T-helper 17 cell (primary cell): Measurements from ENCODE around the gene CDCA4. TPM values are rescaled to one million over a fixed set of nuclear protein-coding genes. Genes with fewer than 3 reads are reported as not detected.

Experiments used
- ATAC-seq: fragments of 150-1000 bp; cut with Tn5 transposase; 2 replicates; pipeline ENCODE4 v1.10.0; 2021; ENCODE audit warnings: mild to moderate bottlenecking, moderate library complexity
- DNase-seq, 3 donors: peaks; one replicate each; pipeline versions ENCODE4 v3.0.0 to v3.0.0-alpha.2; 2020 to 2021
- H3K9me3 ChIP-seq: one replicate; pipeline ENCODE4 v1.7.0; 2013; ENCODE audit warnings: low read length, mild to moderate bottlenecking; ENCODE audit not compliant: control insufficient read depth, poor library complexity, severe bottlenecking
- H3K27ac Mint-ChIP-seq: one replicate; pipeline ENCODE4 v1.8.0; 2022; ENCODE audit warnings: mild to moderate bottlenecking, moderate library complexity, mixed read lengths
- H3K27me3 Mint-ChIP-seq: one replicate; pipeline ENCODE4 v1.8.0; 2022; ENCODE audit warnings: mixed read lengths
- H3K36me3 Mint-ChIP-seq: one replicate; pipeline ENCODE4 v1.8.0; 2022; ENCODE audit warnings: low read depth, mixed read lengths
- H3K4me1 Mint-ChIP-seq: one replicate; pipeline ENCODE4 v1.8.0; 2022; ENCODE audit warnings: mild to moderate bottlenecking, mixed read lengths
- H3K4me3 Mint-ChIP-seq: one replicate; pipeline ENCODE4 v1.8.0; 2022; ENCODE audit warnings: mild to moderate bottlenecking, moderate library complexity, mixed read lengths
- total RNA-seq, 4 donors: library from RNA in 2 of 4; stranded (reverse) in 2 of 4; gene quantifications; one replicate each; pipeline ENCODE4 v1.2.3 and lab custom pipeline; 2022 to 2026

Gene CDCA4
- total RNA-seq, 2 donors from 2014 or later, result 16.1 to 18.4 TPM

DNA sequence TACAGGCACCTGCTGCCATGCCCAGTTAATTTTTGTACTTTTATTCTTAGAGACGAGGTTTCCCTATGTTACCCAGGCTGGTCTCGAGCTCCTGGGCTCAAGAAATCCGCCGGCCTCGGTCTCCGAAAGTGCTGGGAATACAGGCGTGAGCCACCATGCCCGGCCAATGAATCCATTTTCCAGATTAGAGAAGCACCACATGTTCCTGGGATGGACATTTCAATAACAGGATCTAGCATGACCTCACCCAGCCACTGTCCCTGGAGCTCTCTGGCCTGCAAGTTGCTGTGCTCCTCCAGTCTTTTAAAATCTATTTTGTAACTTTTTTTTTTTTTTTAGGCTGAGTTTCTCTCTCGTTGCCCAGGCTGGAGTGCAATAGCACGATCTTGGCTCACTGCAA lies 42.2 kb upstream of the CDCA4 start:
- Mint-ChIP-seq H3K4me3 (peak overlapping the region; percentile 96), H3K27ac (peak overlapping the region; percentile 99), H3K27me3 (no peaks in the 10 kb centered on the region), H3K36me3 (no peaks in the 10 kb centered on the region), H3K4me1 (peaks cover 61% of the 10 kb centered on the region)
- no peak for DNase-seq
- no peaks in the 10 kb centered on the region for H3K9me3 ChIP-seq
- no peak for ATAC-seq

GRCh38 chr14:105062048-105062433 lies 41.2 kb upstream of the CDCA4 start:
- H3K9me3 ChIP-seq, result no peaks in the 10 kb centered on the region
- DNase-seq, result no peak
- Mint-ChIP-seq H3K27ac (peak overlapping the region; percentile 99), H3K4me1 (peaks cover 55% of the 10 kb centered on the region), H3K4me3 (peak overlapping the region; percentile 96), H3K36me3 (no peaks in the 10 kb centered on the region), H3K27me3 (no peaks in the 10 kb centered on the region)
- no peak for ATAC-seq

DNA sequence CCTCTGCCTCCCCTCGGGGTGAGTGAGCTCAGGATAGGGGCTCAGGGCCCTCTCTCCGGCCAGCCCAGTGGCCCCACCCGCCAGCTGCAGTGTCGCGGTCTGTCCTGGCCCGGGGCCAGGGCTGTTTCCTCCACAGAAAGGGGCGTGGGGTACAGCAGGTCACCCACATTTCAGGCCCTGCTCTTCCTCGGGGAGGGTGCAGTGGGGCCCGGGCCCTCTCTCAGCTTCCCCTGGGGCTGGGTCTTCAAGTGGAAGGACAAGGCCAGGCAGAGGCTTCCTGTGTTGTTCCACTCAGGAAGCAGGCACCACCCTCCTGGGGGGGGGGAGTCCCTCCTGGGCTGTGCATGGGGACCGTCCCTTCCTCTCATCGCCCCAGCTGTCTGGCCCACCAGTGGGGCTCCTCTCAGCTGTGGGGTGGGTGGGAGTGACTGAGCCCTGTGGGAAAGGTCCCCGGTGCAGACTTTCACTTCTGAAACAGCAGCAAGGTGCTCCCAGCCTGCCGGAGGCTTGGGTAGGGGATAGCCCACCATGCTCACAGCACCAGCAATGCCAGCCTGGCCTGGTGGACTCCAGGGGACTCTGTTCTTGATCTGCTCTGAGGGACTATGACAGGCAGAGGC lies 40.7 kb upstream of the CDCA4 start:
- peaks cover 54% of the 10 kb centered on the region for H3K4me1 Mint-ChIP-seq
- H3K9me3 ChIP-seq, result no peaks in the 10 kb centered on the region
- H3K4me3 Mint-ChIP-seq, result peak overlapping the region; percentile 96
- peak in 2 of 3 donors; percentile 39 to 54 for DNase-seq
- ATAC-seq, result no peak
- H3K27me3 Mint-ChIP-seq, result no peaks in the 10 kb centered on the region
- H3K36me3 Mint-ChIP-seq, result no peaks in the 10 kb centered on the region
- peak overlapping the region; percentile 99 for H3K27ac Mint-ChIP-seq

DNA sequence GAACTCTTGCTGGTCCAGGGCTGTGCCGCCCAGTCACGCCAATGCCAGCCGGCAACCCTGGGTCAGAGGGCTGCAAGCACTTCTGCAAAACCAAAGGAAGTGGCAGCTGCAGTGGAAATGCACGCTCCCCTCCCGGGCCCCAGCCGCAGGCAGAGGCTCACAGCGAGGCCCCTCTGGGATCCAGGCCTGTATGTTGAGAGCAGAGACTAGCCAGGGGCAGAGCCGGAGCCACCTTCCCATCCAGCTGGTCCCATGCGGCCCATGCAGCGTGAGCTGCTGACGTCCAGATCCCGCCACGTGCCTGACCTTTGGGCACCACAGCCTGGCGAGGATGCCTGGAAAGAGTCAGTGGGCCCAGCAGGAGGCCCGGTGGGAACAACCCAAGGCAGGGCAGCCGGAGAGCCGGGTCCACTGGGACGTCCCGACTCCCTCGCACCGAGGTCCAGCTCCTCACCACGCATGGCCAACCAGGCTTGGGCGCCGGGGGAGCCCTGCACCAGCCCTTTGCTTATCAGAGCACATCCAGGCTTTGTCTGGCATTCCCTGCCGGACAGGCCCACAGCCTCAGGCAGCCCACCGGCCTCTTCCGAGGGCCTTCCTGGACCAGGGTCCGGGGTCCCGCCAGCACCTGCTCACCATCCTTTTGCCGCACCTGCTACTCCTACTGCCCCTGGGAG lies 40.0 kb upstream of the CDCA4 start:
- Mint-ChIP-seq H3K4me1 (peaks cover 49% of the 10 kb centered on the region), H3K4me3 (peak overlapping the region; percentile 96)

GRCh38 chr14:105059925-105060565 lies 39.2 kb upstream of the CDCA4 start:
- no peaks in the 10 kb centered on the region for H3K9me3 ChIP-seq
- ATAC-seq, result no peak
- Mint-ChIP-seq H3K36me3 (peaks cover 3% of the 10 kb centered on the region), H3K4me3 (peak overlapping the region; percentile 96), H3K27ac (peak overlapping the region; percentile 99), H3K4me1 (peaks cover 46% of the 10 kb centered on the region), H3K27me3 (no peaks in the 10 kb centered on the region)
- no peak for DNase-seq

More for the DNA sequence above, 40.0 kb upstream of the CDCA4 start:
- Mint-ChIP-seq H3K27ac (peak overlapping the region; percentile 99), H3K27me3 (no peaks in the 10 kb centered on the region), H3K36me3 (no peaks in the 10 kb centered on the region)
- no peaks in the 10 kb centered on the region for H3K9me3 ChIP-seq
- ATAC-seq (no peak), DNase-seq (no peak)

GRCh38 chr14:105059035-105059924 lies 38.4 kb upstream of the CDCA4 start:
- H3K4me1 Mint-ChIP-seq, result peaks cover 42% of the 10 kb centered on the region
- H3K9me3 ChIP-seq, result no peaks in the 10 kb centered on the region
- peak; percentile 63 for ATAC-seq
- no peaks in the 10 kb centered on the region for H3K27me3 Mint-ChIP-seq
- H3K4me3 Mint-ChIP-seq, result peak overlapping the region; percentile 96
- peaks cover 3% of the 10 kb centered on the region for H3K36me3 Mint-ChIP-seq
- peak overlapping the region; percentile 99 for H3K27ac Mint-ChIP-seq
- DNase-seq, result peak in 1 of 3 donors; percentile 56

DNA sequence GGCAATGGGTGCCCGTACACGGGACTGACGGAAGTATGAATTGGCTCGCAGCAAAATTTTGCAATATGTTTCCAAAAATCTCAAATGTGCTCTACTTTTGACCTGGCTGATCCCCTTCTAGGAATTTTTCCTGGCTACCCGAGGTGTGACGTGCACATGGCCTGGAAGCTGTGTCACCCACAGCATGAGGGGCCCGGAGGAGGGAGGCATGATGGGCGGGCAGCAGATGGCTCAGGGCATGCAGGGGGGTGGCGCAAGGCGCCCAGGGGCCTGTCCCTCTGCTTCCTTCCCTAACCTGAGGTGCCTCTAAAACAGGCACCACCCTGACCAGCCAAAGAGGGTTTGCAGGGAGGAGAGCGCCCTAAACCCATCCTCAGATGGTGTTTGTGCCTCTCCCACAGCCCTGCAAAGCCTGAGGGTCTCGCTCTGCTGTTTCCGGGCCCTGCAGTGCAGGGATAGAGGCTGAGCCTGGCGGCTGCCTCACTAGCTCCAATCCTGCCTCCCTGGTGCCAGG lies 37.7 kb upstream of the CDCA4 start:
- no peaks in the 10 kb centered on the region for H3K9me3 ChIP-seq
- Mint-ChIP-seq H3K36me3 (peaks cover 3% of the 10 kb centered on the region), H3K27ac (peak overlapping the region; percentile 99), H3K27me3 (no peaks in the 10 kb centered on the region), H3K4me3 (no peak overlapping the region), H3K4me1 (peaks cover 38% of the 10 kb centered on the region)
- DNase-seq (no peak), ATAC-seq (no peak)

GRCh38 chr14:105056303-105056831 lies 35.5 kb upstream of the CDCA4 start:
- no peak for ATAC-seq
- Mint-ChIP-seq H3K27me3 (no peaks in the 10 kb centered on the region), H3K4me3 (peak overlapping the region; percentile 50), H3K27ac (peak overlapping the region; percentile 54), H3K36me3 (peaks cover 7% of the 10 kb centered on the region), H3K4me1 (peaks cover 25% of the 10 kb centered on the region)
- H3K9me3 ChIP-seq, result no peaks in the 10 kb centered on the region
- no peak for DNase-seq

- no peaks in the 10 kb centered on the region for H3K9me3 ChIP-seq
- Mint-ChIP-seq H3K4me3 (no peak overlapping the region), H3K27ac (peak overlapping the region; percentile 54), H3K36me3 (peaks cover 10% of the 10 kb centered on the region), H3K27me3 (no peaks in the 10 kb centered on the region), H3K4me1 (peaks cover 27% of the 10 kb centered on the region)
- DNase-seq (no peak), ATAC-seq (no peak)
Observed at GRCh38 chr14:105055736-105056302, 34.9 kb upstream of the CDCA4 start.

DNA sequence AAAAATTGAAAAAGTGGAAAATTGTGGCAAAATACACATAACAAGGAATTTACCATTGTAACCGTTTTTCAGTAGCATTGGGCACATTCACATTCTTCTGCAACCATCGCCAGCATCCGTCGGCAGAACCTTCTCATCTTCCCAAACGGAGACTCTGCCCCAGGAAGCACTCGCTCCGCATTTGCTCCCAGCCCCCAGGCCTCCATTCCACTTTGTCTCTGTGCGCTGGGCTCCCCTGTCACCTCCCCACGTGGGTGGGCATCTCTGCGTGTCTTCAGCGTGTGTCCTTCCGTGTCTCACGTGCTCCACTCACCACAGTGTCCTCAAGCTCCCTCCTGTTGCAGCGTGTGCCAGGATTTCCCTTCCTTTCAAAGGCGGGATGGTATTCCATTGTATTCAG lies 34.5 kb upstream of the CDCA4 start:
- no peaks in the 10 kb centered on the region for H3K27me3 Mint-ChIP-seq
- H3K4me1 Mint-ChIP-seq, result peaks cover 22% of the 10 kb centered on the region
- peaks cover 10% of the 10 kb centered on the region for H3K36me3 Mint-ChIP-seq
- no peak overlapping the region for H3K4me3 Mint-ChIP-seq
- peak overlapping the region; percentile 32 for H3K27ac Mint-ChIP-seq
- no peaks in the 10 kb centered on the region for H3K9me3 ChIP-seq
- ATAC-seq (no peak), DNase-seq (no peak)

DNA sequence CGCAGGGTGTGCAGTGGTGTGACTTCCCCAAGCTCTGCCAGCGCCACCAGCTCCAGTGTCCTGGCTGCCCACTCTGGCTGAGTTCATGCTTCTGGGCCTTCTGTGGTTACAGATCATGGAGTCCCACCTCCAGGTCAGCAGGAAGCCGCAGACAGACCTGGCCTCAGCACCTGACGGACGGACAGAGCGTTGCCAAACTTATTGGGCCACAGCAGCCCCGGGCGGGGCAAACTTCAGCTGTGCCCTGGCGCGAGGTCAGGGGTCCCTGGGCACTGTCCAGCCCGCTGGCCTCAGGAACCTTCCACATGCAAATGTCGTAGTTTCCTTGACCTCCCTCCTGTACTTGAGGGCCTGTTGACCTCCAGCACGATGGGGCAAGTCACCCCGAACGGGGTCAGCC lies 33.1 kb upstream of the CDCA4 start:
- H3K36me3 Mint-ChIP-seq, result peaks cover 10% of the 10 kb centered on the region
- H3K4me3 Mint-ChIP-seq, result no peak overlapping the region
- H3K27me3 Mint-ChIP-seq, result no peaks in the 10 kb centered on the region
- ATAC-seq (no peak), DNase-seq (no peak)
- no peaks in the 10 kb centered on the region for H3K9me3 ChIP-seq
- peaks cover 9% of the 10 kb centered on the region for H3K4me1 Mint-ChIP-seq
- H3K27ac Mint-ChIP-seq, result peak overlapping the region; percentile 76

GRCh38 chr14:105053421-105053820 lies 32.5 kb upstream of the CDCA4 start:
- H3K36me3 Mint-ChIP-seq, result peaks cover 10% of the 10 kb centered on the region
- H3K9me3 ChIP-seq, result no peaks in the 10 kb centered on the region
- no peak for DNase-seq
- no peak overlapping the region for H3K4me3 Mint-ChIP-seq
- ATAC-seq, result no peak
- peak overlapping the region; percentile 76 for H3K27ac Mint-ChIP-seq
- H3K27me3 Mint-ChIP-seq, result no peaks in the 10 kb centered on the region
- peaks cover 7% of the 10 kb centered on the region for H3K4me1 Mint-ChIP-seq
